Stimulated activated CD4-positive, alpha-beta T cell treated with anti-CD3 and anti-CD28 coated beads, Interleukin-1b, Interleukin-23, amount 100 ng/mL, for 4 hours (primary cell): ENCODE results near the gene KLF1.
"Not testable (repeated sequence)": the region's sequence is repeated elsewhere in the genome, so short reads cannot be mapped to it uniquely, and the experiment has no call there.

Source experiments
- DNase-seq, 2 donors: peaks; one replicate each; pipeline ENCODE4 v3.0.0-alpha.2; 2020; ENCODE audit warnings: low read depth in 2 of 2

The KLF1 gene

DNA sequence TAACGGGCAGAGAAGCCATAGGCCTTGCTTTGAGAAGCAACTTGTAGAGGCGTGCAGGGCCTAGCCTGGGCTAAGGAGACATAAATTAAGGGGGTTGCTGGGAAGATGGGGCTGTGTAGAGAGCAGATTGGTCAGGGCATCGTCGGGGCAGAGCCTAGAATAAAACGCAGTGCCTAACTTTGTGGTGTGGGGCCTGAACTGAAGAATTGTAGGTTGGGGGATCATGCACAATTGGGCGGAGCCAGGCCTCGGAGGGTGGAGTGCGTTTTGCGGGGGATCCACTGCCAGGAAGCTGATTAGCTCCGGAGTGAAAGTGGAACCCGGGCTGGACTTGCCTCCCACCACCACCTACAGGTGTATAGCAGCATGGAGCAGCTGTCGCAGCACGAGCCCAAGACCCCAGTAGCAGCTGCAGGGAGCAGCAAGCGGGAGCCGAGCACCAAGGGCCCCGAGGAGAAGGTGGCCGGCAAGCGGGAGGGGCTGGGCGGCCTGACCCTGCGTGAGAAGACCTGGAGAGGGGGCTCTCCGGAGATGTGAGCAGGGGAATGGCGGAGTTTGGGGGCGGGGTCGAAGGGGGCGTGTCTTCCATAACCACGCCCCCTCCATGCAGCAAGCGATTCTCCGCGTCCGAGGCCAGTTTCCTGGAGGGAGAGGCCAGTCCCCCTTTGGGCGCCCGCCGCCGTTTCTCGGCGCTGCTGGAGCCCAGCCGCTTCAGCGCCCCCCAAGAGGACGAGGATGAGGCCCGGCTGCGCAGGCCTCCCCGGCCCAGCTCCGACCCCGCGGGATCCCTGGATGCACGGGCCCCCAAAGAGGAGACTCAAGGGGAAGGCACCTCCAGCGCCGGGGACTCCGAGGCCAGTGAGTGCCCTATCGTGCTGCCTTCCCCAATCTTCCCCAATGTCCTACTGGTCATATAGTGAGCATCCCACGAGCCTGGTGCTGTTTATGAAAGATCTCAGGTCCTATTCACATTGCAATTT is 19.6 kb downstream of the KLF1 start:
- DNase-seq = peak; percentile 32 to 62

- no peak for DNase-seq
Measured at GRCh38 chr19:12866416-12867119, 20.4 kb downstream of the KLF1 start.

DNA sequence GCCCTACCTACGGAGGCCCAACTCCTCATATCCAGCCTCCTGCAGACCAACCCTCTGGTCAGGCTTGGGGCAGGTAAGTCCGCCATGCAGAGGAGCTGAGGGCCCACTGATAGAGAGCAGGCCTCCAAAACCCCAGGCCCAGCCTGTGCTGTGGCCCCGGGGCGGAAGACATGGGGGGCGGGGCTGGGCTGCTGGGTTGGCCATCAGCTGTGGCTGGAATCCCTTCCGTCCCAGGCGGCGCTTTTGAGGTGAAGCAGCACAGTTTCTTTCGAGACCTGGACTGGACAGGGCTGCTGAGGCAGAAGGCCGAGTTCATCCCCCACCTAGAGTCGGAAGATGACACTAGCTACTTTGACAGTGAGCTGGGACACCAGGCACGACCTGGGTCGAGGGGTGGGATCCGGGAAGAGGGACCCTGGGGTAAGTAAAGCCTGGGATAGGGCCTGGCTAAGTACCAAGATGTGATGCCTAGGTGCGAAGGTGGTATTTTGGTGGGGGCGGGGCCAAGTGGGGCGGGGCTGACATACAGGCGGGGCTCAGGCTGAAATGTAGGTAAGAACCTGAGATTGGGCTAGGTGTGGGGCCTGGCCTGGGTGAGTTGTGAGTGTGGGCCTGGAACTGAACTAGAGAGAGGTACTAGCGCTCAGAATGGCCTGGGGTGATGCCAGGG is 21.1 kb downstream of the KLF1 start:
- no peak for DNase-seq

- DNase-seq = no peak
Measured at GRCh38 chr19:12864721-12865715, 22.0 kb downstream of the KLF1 start.

DNA sequence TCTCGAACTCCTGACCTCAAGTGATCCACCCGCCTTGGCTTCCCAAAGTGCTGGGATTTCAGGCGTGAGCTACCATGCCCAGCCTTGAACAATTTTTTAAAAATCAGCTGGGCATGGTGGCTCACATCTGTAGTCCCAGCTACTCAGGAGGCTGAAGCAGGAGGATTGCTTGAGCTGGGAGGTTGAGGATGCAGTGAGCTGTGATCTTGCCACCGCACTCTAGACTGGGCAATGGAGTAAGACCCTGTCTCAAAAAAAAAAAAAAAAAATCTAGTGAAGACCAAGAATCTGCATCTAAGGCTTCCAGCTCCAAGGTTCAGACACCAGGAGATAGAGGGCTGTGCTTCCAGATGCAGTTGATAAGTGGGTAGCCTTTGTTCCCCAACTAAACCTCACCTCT is 22.9 kb downstream of the KLF1 start:
- DNase-seq = no peak

GRCh38 chr19:12859546-12859945 is 27.5 kb downstream of the KLF1 start:
- no peak for DNase-seq

- DNase-seq = no peak
Measured at GRCh38 chr19:12858041-12858928, 28.7 kb downstream of the KLF1 start.

GRCh38 chr19:12856653-12857052 is 30.3 kb downstream of the KLF1 start:
- no peak for DNase-seq

GRCh38 chr19:12847159-12848139 is 39.6 kb downstream of the KLF1 start:
- peak; percentile 77 to 86 for DNase-seq

DNA sequence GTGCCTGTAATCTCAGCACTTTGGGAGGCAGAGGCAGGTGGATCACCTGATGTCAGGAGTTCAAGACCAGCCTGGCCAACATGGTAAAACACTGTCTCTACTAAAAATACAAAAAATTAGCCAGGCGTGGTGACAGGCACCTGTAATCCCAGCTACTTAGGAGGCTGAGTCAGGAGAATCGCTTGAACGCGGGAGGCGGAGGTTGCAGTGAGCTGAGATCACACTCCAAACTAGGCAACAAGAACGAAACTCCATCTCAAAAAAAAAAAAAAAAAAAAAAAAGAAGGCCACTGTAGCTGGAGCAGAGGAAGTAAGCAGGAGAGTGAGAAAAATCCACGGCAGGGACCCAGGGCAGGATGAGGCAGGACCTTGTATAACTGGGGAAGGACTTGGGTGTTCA is 40.4 kb downstream of the KLF1 start:
- not testable (repeated sequence) for DNase-seq

DNA sequence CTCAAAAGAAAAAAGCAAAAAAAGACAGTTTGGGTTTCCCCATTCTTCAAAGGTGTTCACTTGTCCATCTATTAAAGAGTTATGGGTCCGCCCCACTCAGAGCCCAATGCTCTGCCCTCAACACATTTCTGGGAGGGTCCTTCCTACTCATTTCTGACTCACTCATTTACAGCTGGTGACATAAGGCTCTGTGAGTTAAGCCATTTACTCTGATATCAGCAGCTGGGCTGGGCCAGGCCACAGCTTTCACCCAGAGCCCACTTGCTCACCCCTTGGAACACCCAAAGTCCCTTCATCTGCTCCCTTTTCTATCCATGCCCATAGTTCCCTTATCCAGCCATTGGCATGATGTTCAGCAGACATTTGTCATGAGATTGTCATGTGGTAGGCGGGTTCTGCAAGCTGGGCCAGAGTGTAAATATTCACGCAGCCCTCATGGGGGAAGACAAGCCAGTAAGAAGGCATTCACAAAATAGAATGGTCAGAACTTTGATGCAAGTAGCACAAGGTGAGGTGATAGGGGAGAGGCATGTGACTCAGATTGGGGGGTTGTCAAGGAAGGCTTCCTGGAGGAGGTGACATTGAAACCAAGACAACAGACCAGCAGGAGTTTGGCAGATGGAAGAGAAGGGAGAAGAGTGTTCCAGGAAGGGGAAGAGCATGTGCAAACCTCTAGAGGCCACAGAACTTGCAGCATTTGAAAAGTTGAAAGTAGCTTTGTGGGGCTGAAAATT is 42.8 kb downstream of the KLF1 start:
- DNase-seq = no peak

- no peak for DNase-seq
Measured at GRCh38 chr19:12843328-12843727, 43.7 kb downstream of the KLF1 start.

GRCh38 chr19:12842511-12842910 is 44.5 kb downstream of the KLF1 start:
- no peak for DNase-seq

GRCh38 chr19:12841094-12841493 is 45.9 kb downstream of the KLF1 start:
- DNase-seq = no peak

GRCh38 chr19:12840091-12841079 is 46.6 kb downstream of the KLF1 start:
- no peak for DNase-seq

DNA sequence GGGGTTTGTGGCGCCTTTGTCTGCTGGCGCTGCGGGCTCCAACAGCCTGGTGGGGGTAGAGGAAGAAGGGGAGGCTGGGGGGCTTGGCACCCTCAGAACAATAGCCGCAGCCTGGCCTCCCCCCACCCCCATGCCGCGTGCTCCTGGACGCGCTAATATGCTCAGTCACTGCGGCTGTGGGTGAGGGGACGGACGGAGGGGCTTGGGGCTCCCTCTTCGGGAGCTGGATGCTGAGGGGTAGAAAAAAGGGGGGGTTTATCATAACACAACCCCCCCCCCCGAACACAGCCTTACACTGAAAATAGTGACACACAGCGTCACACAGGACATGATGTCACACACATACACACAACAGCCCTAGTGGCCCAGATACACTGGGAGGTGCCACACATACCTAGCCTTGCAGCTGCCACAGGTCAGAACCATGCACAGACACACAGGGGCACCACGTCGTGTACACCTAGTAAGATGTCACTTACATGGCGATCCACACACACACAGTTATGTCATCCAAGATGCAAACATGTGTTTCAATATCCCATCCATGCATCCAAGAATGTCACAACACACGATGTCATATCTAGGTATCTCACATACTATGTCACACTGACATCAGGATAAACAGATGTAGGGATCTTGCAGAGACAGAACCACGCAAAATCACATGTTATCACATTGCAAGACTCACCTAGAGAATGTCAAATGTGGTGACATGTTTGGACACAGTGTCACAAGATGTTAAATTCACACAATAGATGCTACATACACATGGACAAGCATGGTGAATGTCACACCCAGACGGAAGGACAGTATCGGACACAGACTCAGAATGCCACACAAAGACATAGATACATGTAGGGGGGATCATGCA is 47.9 kb downstream of the KLF1 start:
- no peak for DNase-seq
